B cell (primary cell): Measurements from ENCODE around the gene MYO1E. TPM values are rescaled to one million over a fixed set of nuclear protein-coding genes. Genes with fewer than 3 reads are reported as not detected.

Source experiments
- ATAC-seq: fragments of 200-7000 bp; cut with Tn5 transposase; one replicate; pipeline ENCODE4 v1.10.0; 2021; ENCODE audit warnings: low read depth, mild to moderate bottlenecking, moderate number of reproducible peaks, moderate library complexity
- CTCF ChIA-PET: fragments of 350-600 bp; sonication (Branson Sonifier 250); formaldehyde crosslinking; loops from one replicate; lab custom pipeline; 2021; ENCODE audit warnings: antibody characterized with exemption, inconsistent platforms; lab: Charles Lee
- POLR2A ChIA-PET: fragments of 350-600 bp; sonication (Branson Sonifier 250); formaldehyde crosslinking; loops from one replicate; lab custom pipeline; 2021; ENCODE audit warnings: antibody characterized with exemption; lab: Charles Lee
- DNase-seq: peaks from one replicate; pipeline ENCODE4 v3.0.0; 2013
- H2AFZ ChIP-seq: 2 replicates; pipeline ENCODE4 v1.6.1; 2012; ENCODE audit warnings: mild to moderate bottlenecking, low read depth, low read length; ENCODE audit not compliant: insufficient read depth, poor library complexity, severe bottlenecking
- H3K27ac ChIP-seq, 2 donors: 1 replicate in 1 of 2; 2 replicates in 1 of 2; pipeline ENCODE4 v1.5.1; 2012 to 2013; ENCODE audit warnings: low read length in 2 of 2, mild to moderate bottlenecking in 2 of 2, moderate library complexity in 1 of 2
- H3K27me3 ChIP-seq, 4 experiments: fragments of 200-600 bp in 1 of 4; sonication (generic) in 1 of 4; replicated peaks in 1 of 4; 1 replicate in 2 of 4; 2 replicates in 2 of 4; pipeline versions ENCODE4 v1.6.1 to v1.7.0; 2013 to 2016; ENCODE audit warnings: low read length in 3 of 4, mild to moderate bottlenecking in 2 of 4, mixed read lengths in 1 of 4, moderate library complexity in 1 of 4; ENCODE audit not compliant: insufficient read depth in 4 of 4, control insufficient read depth in 3 of 4; ENCODE audit errors: control extremely low read depth in 1 of 4
- H3K36me3 ChIP-seq, 2 experiments: replicated peaks in 1 of 2; 1 replicate in 1 of 2; 2 replicates in 1 of 2; pipeline versions ENCODE4 v1.6.1 to v1.7.1; 2013; ENCODE audit warnings: low read length in 1 of 2; ENCODE audit not compliant: insufficient read depth in 2 of 2, control insufficient read depth in 1 of 2; ENCODE audit errors: control extremely low read depth in 1 of 2, extremely low read depth in 1 of 2
- H3K4me1 ChIP-seq, 2 donors: fragments of 200-600 bp in 1 of 2; sonication (generic) in 1 of 2; 1 replicate in 1 of 2; 2 replicates in 1 of 2; pipeline versions ENCODE4 v1.5.1 to v1.6.1; 2013 to 2017; ENCODE audit warnings: low read length in 2 of 2; ENCODE audit not compliant: control insufficient read depth in 2 of 2, insufficient read depth in 2 of 2
- H3K4me2 ChIP-seq: replicated peaks from 2 replicates; pipeline ENCODE3; 2012; ENCODE audit warnings: mild to moderate bottlenecking, low read depth, low read length; ENCODE audit not compliant: poor library complexity, severe bottlenecking
- H3K4me3 ChIP-seq, 5 experiments: fragments of 200-600 bp in 1 of 5; sonication (generic) in 1 of 5; 1 replicate in 3 of 5; 2 replicates in 2 of 5; pipeline versions ENCODE4 v1.5.1 to v1.7.0; 2011 to 2016; ENCODE audit warnings: low read length in 4 of 5, mild to moderate bottlenecking in 4 of 5, low read depth in 2 of 5, control low read depth in 1 of 5, moderate library complexity in 1 of 5; ENCODE audit not compliant: insufficient read depth in 1 of 5; ENCODE audit errors: control extremely low read depth in 1 of 5, extremely low read depth in 1 of 5
- H3K79me2 ChIP-seq: fragments of 200-600 bp; sonication (generic); one replicate; pipeline ENCODE4 v1.6.0; 2016; ENCODE audit warnings: low read length; ENCODE audit not compliant: control insufficient read depth, insufficient read depth
- H3K9ac ChIP-seq: fragments of 200-600 bp; sonication (generic); 2 replicates; pipeline ENCODE4 v1.6.1; 2017; ENCODE audit warnings: mild to moderate bottlenecking, low read length, moderate library complexity
- H3K9me3 ChIP-seq, 3 donors: one replicate each; pipeline versions ENCODE4 v1.6.1 to v1.7.1; 2013; ENCODE audit warnings: low read length in 2 of 3; ENCODE audit not compliant: control insufficient read depth in 2 of 3, insufficient read depth in 1 of 3; ENCODE audit errors: control extremely low read depth in 1 of 3
- H4K20me1 ChIP-seq: 2 replicates; pipeline ENCODE4 v1.6.0; 2012; ENCODE audit warnings: mild to moderate bottlenecking, low read length; ENCODE audit not compliant: insufficient read depth, control insufficient read depth, poor library complexity, severe bottlenecking
- H3K27ac Mint-ChIP-seq: one replicate; pipeline ENCODE4 v1.8.0; 2021; ENCODE audit warnings: mixed read lengths
- H3K27me3 Mint-ChIP-seq: one replicate; pipeline ENCODE4 v1.8.0; 2021; ENCODE audit warnings: mixed read lengths
- H3K4me1 Mint-ChIP-seq: one replicate; pipeline ENCODE4 v1.8.0; 2021; ENCODE audit warnings: mixed read lengths
- H3K4me3 Mint-ChIP-seq: one replicate; pipeline ENCODE4 v1.8.0; 2021; ENCODE audit warnings: mixed read lengths
- H3K9me3 Mint-ChIP-seq: one replicate; pipeline ENCODE4 v1.8.0; 2022; ENCODE audit warnings: mixed read lengths; ENCODE audit not compliant: insufficient read depth
- EZH2 ChIP-seq: IDR thresholded peaks from 2 replicates; pipeline ENCODE4 v1.6.1; 2012; ENCODE audit warnings: borderline replicate concordance, low read depth, mild to moderate bottlenecking, moderate library complexity, low read length; ENCODE audit not compliant: insufficient read depth, poor library complexity, severe bottlenecking
- WGBS: methylation state at CpG from one replicate; pipeline ENCODE4 v1.1.5; 2013; ENCODE audit warnings: missing lambda C conversion rate; ENCODE audit not compliant: insufficient coverage; 5-methylcytosine and 5-hydroxymethylcytosine counted together
- intact Hi-C: fragments of 100-400 bp; cut with micrococcal nuclease; formaldehyde crosslinking; loops from one replicate; pipeline ENCODE4 v1.10.0; 2022
- polyA plus RNA-seq: library from polyadenylated mRNA; depleted of rRNA; stranded (reverse); fragments of >200 nt; gene quantifications from 2 replicates; pipeline ENCODE4 v1.2.3, GENCODE V29; 2012
- total RNA-seq, 2 donors: library from RNA; stranded (reverse); fragments of 120-200 nt in 1 of 2; gene quantifications; 1 replicate in 1 of 2; 2 replicates in 1 of 2; pipeline versions ENCODE4 v1.2.3 to v1.2.4, GENCODE V29; 2013 to 2022
- TF ChIP-seq, protein P1 (sequence below): fragments of 200-600 bp; IDR thresholded peaks from one replicate; pipeline ENCODE4 v1.8.0; 2022; ENCODE audit warnings: antibody characterized with exemption, mild to moderate bottlenecking

Gene MYO1E
- total and polyA plus RNA-seq, 2 donors (not counting 1 experiment from before 2014, with no cell fraction given) = 11.9 to 100.0 TPM

DNA sequence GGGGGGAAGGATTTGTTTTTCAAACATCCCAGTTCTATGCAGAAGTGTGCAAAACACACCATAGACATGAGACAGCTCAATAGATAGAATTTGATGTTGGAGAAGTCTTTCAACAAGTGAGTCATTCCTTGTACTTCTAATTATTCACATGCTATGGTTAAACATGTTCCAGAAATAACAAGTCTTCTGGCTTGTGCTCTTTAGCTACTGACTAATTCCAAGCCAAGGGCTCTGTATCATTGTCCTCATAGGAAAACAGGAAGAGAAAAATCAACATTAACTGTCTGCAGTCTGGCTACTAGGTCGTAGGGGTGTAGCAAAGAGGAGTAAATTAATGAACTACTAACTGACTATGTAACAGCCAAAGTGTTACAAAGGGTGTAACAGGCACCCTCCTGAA lies 140.2 kb downstream of the MYO1E start:
- ChIA-PET CTCF (interaction anchor here (4.5 kb wide), 1 partner anchor 15 kb away, joined by 19 read pairs; no protein-coding TSS in a partner anchor), POLR2A (no interaction called here)
- no peaks in the 10 kb centered on the region for H3K9me3 Mint-ChIP-seq
- intact Hi-C loops = no loop called here
- no peak for DNase-seq
- Histone ChIP-seq H3K27me3 (no peaks in the 10 kb centered on the region), H3K9me3 (no peaks in the 10 kb centered on the region), H3K27ac (no peak overlapping the region), H3K4me3 (no peak overlapping the region), H3K4me2 (no peak overlapping the region), H2AFZ (no peak overlapping the region), H3K36me3 (peaks cover 0 to 11% of the 10 kb centered on the region in 2 experiments), H3K79me2 (peaks cover 49% of the 10 kb centered on the region), H3K4me1 (peaks cover 13 to 15% of the 10 kb centered on the region in 2 donors), H3K9ac (no peak overlapping the region), H4K20me1 (peaks cover 5% of the 10 kb centered on the region)
- H3K4me3 Mint-ChIP-seq = no peak overlapping the region
- ATAC-seq = no peak
- TF ChIP-seq EZH2 = no peak
- TF ChIP-seq, protein P1, sequence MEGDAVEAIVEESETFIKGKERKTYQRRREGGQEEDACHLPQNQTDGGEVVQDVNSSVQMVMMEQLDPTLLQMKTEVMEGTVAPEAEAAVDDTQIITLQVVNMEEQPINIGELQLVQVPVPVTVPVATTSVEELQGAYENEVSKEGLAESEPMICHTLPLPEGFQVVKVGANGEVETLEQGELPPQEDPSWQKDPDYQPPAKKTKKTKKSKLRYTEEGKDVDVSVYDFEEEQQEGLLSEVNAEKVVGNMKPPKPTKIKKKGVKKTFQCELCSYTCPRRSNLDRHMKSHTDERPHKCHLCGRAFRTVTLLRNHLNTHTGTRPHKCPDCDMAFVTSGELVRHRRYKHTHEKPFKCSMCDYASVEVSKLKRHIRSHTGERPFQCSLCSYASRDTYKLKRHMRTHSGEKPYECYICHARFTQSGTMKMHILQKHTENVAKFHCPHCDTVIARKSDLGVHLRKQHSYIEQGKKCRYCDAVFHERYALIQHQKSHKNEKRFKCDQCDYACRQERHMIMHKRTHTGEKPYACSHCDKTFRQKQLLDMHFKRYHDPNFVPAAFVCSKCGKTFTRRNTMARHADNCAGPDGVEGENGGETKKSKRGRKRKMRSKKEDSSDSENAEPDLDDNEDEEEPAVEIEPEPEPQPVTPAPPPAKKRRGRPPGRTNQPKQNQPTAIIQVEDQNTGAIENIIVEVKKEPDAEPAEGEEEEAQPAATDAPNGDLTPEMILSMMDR = no peak
- no peak overlapping the region for H3K27ac Mint-ChIP-seq
- H3K27me3 Mint-ChIP-seq = no peaks in the 10 kb centered on the region
- no CpG with 5 or more reads among the region's 1 CpG for WGBS
- H3K4me1 Mint-ChIP-seq = peaks cover 21% of the 10 kb centered on the region

DNA sequence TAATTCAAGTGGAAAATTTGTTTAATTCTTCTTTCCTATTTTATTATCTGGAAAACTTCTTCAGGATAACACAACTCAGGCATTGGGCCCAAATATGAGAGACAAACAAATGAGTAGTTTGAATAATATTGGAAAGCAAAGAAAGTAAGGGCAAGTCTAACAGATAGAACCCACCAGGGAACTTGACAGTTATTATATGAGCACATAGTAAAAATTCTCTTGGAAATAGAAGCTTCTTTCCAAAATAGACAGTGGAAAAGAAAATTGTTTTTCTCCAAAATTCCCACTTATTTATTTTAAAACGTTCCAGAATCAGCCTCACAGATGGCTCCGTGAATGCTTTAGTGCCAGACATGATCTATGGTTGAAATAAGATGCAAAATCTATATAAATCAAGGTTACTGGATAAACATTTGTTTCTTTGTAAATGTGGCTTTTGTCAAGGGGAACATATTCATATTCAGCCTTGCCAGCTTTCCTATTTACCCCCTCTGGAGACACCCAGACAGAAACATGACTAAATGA lies 142.1 kb downstream of the MYO1E start:
- Histone ChIP-seq H4K20me1 (peaks cover 5% of the 10 kb centered on the region), H3K27ac (no peak overlapping the region), H3K79me2 (peaks cover 34% of the 10 kb centered on the region), H3K4me2 (no peak overlapping the region), H2AFZ (no peak overlapping the region), H3K9ac (no peak overlapping the region), H3K9me3 (no peaks in the 10 kb centered on the region), H3K4me3 (no peak overlapping the region), H3K36me3 (peaks cover 0 to 20% of the 10 kb centered on the region in 2 experiments), H3K4me1 (peaks cover 0 to 2% of the 10 kb centered on the region in 2 donors), H3K27me3 (no peaks in the 10 kb centered on the region)
- no peak for DNase-seq
- H3K4me1 Mint-ChIP-seq = peaks cover 7% of the 10 kb centered on the region
- WGBS = 100% methylated on average over 1 of the region's 2 CpGs
- ATAC-seq = no peak
- TF ChIP-seq, protein P1 = no peak
- no peak for TF ChIP-seq EZH2
- H3K4me3 Mint-ChIP-seq = no peak overlapping the region
- no peak overlapping the region for H3K27ac Mint-ChIP-seq
- CTCF ChIA-PET = no interaction called here
- H3K27me3 Mint-ChIP-seq = no peaks in the 10 kb centered on the region
- intact Hi-C loops = no loop called here
- H3K9me3 Mint-ChIP-seq = no peaks in the 10 kb centered on the region
- POLR2A ChIA-PET = no interaction called here
